GM19328 (cell line): ENCODE measurements around the gene NFKB1.
A peak's percentile ranks its signal among the peaks of the same experiment; 100 is the strongest.

ENCODE experiments used
- ATAC-seq: cut with Tn5 transposase; IDR thresholded peaks from one replicate; pipeline ENCODE4 v1.9.1; 2021; ENCODE audit warnings: mild to moderate bottlenecking, moderate library complexity; ENCODE audit not compliant: unreplicated experiment

NFKB1 gene

DNA sequence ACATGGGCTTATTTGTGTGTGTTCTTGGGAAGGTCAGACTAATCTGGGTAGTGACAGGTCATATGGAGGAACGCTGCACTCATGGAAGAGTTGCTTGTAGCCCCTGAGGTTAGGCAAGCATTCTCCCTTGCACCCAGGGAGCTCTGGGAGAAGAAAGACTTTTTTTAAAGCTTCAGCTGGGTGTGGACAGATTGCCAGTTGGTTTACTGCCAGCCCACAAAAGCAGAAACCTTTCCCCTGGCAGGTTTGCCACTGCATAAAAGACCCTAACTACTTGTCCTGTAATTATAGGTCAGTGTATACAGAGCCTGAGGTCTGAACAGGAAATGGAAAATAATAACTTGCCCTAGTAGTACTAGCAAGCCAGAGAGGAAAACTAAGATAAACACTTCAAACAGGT is 7.4 kb upstream of the NFKB1 start:
- ATAC-seq, result no peak

DNA sequence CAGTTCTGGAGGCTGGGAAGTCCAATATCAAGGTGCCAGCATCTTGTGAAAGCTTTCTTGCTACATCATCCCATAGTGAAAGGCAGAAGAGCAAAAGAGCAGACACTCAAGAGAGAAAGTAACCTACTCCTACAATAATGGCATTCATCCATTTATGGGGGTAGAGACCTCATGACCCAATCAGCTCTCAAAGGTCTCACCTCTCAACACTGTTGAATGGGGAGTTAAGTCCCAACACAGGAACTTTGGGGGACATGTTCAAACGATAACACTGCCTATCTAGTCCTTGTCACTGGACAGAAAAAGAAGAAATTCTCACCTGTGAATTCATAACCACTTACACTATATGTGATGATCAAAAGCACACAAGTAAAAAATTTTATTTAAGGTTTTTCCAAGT is 6.6 kb upstream of the NFKB1 start:
- ATAC-seq, result no peak

GRCh38 chr4:102497986-102498385 is 3.2 kb upstream of the NFKB1 start:
- no peak for ATAC-seq

DNA sequence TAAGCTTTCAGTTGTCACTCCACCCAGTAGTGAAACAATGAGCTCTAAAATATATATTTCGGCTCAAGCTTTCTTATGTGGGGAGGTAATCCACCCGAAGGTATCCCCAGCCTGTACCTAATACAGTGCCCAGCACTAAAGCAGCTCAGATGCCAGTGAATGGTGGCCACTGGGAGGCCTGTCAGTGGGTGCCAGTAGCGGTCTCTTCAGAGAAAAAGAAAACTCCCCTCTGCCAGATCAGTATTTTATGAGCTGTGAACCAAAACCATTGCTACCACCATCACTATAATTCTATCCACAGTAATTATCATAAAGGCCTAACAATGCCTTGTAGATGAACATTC is 835 bp upstream of the NFKB1 start:
- ATAC-seq, result no peak

DNA sequence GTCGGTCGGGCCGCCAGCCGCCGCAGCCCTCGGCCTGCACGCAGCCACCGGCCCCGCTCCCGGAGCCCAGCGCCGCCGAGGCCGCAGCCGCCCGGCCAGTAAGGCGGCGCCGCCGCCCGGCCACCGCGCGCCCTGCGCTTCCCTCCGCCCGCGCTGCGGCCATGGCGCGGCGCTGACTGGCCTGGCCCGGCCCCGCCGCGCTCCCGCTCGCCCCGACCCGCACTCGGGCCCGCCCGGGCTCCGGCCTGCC is 213 bp downstream of the NFKB1 start:
- ATAC-seq, result peak; percentile 41

DNA sequence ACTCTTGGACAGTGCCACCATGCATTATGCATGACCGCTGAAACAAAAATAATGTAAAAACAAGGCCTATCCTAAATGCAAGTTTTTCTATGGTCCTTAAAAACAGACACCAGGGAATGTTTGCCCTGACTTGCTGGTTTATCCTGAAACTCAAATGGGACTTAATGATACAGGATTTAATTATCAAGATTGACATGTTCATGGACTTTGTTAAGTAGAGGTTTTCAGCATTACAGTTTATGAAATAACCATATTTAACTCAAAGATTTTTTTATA is 1.3 kb downstream of the NFKB1 start:
- no peak for ATAC-seq

GRCh38 chr4:102503301-102503746 is 2.2 kb downstream of the NFKB1 start:
- ATAC-seq, result no peak

DNA sequence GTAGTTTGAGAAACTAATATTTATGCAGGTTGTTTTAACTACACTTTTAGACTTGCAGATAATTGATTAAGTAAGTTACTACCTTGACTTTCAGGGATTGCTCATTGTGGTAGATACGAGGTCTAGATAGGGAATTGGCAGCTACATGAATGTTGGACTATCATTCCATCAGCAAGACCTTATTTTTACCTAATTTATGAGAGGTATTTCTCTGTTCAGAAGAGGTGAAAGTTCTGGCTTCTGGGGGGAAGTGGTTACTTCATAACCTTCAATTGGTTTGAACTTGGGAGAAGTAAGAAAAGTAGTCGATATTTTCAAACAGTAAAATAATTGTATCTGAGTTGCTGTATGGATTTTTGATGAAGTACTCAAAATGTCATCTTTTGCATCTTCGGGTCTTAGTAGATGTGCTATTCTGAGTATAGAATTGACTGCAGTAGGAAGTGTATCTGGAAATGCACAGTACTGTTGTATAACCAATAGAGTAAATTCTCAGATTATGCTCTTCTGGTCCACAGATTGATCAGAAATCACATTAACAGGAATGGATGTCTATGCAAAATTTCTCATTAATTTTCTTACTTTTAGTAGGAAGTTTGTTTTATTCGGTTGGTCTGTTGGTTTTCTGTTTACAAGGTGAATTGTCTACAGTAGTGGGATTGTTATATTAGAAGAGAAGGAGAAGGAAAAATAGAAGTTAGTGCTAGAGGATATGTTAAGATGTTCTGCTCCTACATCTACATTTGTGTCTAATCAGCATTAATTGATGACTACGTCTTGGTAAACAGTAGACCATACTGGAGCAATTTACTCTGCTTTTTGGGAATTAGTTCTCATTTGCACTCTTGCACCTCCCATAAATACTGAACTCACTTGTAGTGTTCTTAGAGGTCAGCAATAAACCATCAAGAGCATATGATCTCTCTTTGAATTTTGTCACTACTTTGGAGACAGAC is 3.0 kb downstream of the NFKB1 start:
- no peak for ATAC-seq

DNA sequence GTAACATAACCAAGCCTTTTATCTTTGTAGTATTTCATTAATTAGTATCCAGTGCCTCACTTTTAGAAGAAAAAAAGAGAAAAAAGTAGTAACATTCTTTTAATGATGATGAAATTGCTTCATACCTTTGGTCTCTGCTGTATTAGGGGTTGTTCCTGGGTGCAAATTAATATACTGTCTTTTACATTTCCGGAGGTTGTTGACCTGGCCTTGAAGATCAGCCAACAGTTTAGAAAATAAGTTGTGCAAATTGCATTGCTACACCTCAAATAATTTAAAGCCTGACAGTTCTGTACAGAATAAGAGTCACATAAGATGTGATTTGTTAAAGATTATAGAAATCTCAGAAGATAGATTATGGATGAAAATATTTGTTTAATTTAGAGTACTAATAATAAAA is 3.8 kb downstream of the NFKB1 start:
- no peak for ATAC-seq

- no peak for ATAC-seq
Observed at GRCh38 chr4:102505708-102506107, 4.5 kb downstream of the NFKB1 start.

DNA sequence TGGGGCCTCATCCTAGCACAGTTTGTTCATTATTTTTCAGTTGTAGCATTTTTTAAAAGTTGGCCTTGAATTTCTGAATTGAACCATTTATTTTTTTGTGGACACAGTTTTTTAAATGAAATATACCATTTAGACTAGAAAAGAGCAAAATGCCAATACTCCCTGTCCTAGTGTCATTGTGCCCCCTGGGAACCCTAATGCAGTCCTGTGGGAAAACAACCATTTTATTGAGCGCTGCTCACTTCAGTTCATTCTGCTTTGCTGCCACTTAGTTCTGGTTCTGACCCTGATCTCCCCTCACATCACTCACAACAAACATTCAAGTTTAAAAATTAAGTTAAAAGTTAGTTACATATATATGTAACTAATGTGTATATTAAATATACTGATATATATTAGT is 5.4 kb downstream of the NFKB1 start:
- ATAC-seq, result no peak

GRCh38 chr4:102511830-102512605 is 10.9 kb downstream of the NFKB1 start:
- ATAC-seq, result no peak

DNA sequence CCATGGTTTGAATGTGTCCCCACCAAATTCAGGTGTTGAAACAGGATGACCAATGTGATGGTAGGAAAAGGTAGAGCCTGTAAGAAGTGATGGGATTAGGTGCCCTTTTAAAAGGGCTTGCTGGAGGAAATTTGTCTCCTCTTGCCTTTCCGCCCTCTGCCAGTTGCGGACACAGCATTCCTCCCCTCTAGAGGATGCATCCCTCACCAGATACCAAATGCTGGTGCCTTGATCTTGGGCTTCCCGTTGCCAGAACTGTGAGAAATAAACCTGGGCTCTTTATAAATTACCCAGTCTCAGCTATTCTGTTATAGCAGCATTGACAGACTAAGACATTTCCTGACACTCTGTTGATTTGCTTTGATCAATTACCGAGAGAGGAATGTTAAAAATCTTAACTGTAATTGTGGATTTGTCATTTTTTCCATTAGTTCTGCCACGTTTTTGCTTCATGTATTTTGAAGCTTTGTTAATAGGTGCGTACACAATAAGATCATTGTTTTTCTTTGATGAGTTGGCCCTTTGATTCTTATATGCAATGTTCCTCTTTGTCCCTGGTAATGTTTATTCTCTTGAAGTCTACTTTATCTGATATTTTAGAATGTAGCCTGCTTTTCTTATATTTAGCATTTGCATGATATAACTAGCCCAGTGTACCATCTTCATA is 13.3 kb downstream of the NFKB1 start:
- no peak for ATAC-seq

- ATAC-seq, result no peak
Observed at GRCh38 chr4:102517753-102518152, 16.6 kb downstream of the NFKB1 start.

GRCh38 chr4:102518703-102519131 is 17.6 kb downstream of the NFKB1 start:
- no peak for ATAC-seq

GRCh38 chr4:102519925-102520324 is 18.8 kb downstream of the NFKB1 start:
- no peak for ATAC-seq

- ATAC-seq, result no peak
Observed at GRCh38 chr4:102521570-102521969, 20.4 kb downstream of the NFKB1 start.

DNA sequence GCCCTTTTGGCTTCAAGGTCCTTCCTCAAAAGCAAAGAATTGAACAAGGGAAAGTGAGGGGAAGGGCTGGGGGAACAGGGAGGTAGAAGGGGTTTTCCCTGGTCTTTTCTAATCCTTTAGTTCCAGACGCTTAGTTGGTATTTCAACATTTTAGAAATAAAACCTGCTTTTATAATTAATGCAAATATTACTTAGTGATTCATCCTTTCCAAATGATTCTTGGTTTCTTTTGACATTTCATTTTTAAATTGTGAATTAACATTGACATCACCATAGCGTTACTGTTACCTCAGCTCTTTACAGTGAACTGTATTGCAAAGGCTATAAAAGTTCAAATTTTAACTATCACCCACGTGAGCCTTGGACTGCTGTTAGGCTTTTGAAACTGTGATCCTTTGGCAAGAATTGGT is 20.9 kb downstream of the NFKB1 start:
- no peak for ATAC-seq

- ATAC-seq, result no peak
Observed at GRCh38 chr4:102524691-102525090, 23.5 kb downstream of the NFKB1 start.

GRCh38 chr4:102525097-102525496 is 23.9 kb downstream of the NFKB1 start:
- no peak for ATAC-seq

DNA sequence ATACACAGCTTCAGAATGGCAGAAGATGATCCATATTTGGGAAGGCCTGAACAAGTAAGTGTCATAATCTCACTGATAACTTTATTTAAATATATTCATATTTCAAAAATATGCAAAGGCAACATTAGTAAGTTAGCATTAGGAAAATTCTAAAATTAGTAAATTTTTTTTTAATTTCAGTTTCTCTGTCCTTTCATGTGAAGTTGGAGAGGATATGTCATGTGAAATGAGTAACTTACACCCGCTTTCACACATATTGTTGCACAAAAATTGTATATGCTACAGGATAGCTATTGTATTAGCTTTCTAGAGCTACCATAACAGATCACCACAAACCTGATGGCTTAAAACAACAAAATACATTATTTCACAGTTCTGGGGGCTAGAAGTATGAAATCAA is 24.3 kb downstream of the NFKB1 start:
- ATAC-seq, result no peak

- no peak for ATAC-seq
Observed at GRCh38 chr4:102526532-102526931, 25.4 kb downstream of the NFKB1 start.
